Measurements from ENCODE around the gene CRYGD. TPM values are rescaled to one million over a fixed set of nuclear protein-coding genes. Genes with fewer than 3 reads are reported as not detected.
A peak's percentile ranks its signal among the peaks of the same experiment; 100 is the strongest.

The CRYGD gene
- total RNA-seq, 1 donor from 2014 or later, result not detected

- Histone ChIP-seq H3K4me2 (ENCODE audit: low read length) (no peak within 1 kb of the TSS), H3K9ac (ENCODE audit: low read length) (no peak within 1 kb of the TSS), H2AFZ (ENCODE audit: low read depth, low read length) (no peak within 1 kb of the TSS), H3K4me3 (ENCODE audit: insufficient read depth, low read depth, low read length) (no peak within 1 kb of the TSS), H3K27me3 (ENCODE audit: insufficient read depth, low read length) (peaks cover 11% of the 10 kb centered on the region), H3K4me1 (ENCODE audit: insufficient read depth, low read length) (no peaks in the 10 kb centered on the region), H3K36me3 (ENCODE audit: insufficient read depth, low read length) (no peaks in the 10 kb centered on the region), H3K79me2 (ENCODE audit: insufficient read depth, low read length) (no peaks in the 10 kb centered on the region), H3K9me3 (ENCODE audit: insufficient read depth, low read depth, low read length) (no peaks in the 10 kb centered on the region), H4K20me1 (ENCODE audit: insufficient read depth, low read length) (no peaks in the 10 kb centered on the region), H3K27ac (ENCODE audit: low read depth, low read length) (no peak within 1 kb of the TSS)
- DNase-seq (ENCODE audit: low read depth) (no peak), FAIRE-seq (no peak)
- Mint-ChIP-seq H3K4me3 (ENCODE audit: unreplicated experiment) (no peak within 1 kb of the TSS), H3K9me3 (ENCODE audit: unreplicated experiment) (peaks cover under 1% of the 10 kb centered on the region), H3K27ac (ENCODE audit: unreplicated experiment) (no peak within 1 kb of the TSS), H3K27me3 (ENCODE audit: low read depth, unreplicated experiment) (no peaks in the 10 kb centered on the region), H3K4me1 (ENCODE audit: low read depth, unreplicated experiment) (no peaks in the 10 kb centered on the region), H3K36me3 (ENCODE audit: low read depth, unreplicated experiment) (no peaks in the 10 kb centered on the region)
- no peak for TF ChIP-seq EZH2 (IDR thresholded peaks at IDR 0.05; ENCODE audit: insufficient read depth, low read length)
Measured at GRCh38 chr2:208163489-208163888, 39.2 kb upstream of the CRYGD start, which contains the start of gene CRYGA. Gene CRYGA, minus strand, starts transcription at chr2:208163589. Its CDS starts 33 bp downstream, at chr2:208163556.

- Histone ChIP-seq H3K4me3 (ENCODE audit: insufficient read depth, low read depth, low read length) (no peak overlapping the region), H3K9me3 (ENCODE audit: insufficient read depth, low read depth, low read length) (no peaks in the 10 kb centered on the region), H3K27me3 (ENCODE audit: insufficient read depth, low read length) (no peaks in the 10 kb centered on the region), H4K20me1 (ENCODE audit: insufficient read depth, low read length) (no peaks in the 10 kb centered on the region), H3K27ac (ENCODE audit: low read depth, low read length) (no peak overlapping the region), H3K79me2 (ENCODE audit: insufficient read depth, low read length) (no peaks in the 10 kb centered on the region), H3K9ac (ENCODE audit: low read length) (no peak overlapping the region), H3K4me1 (ENCODE audit: insufficient read depth, low read length) (no peaks in the 10 kb centered on the region), H3K4me2 (ENCODE audit: low read length) (no peak overlapping the region), H2AFZ (ENCODE audit: low read depth, low read length) (no peak overlapping the region), H3K36me3 (ENCODE audit: insufficient read depth, low read length) (no peaks in the 10 kb centered on the region)
- DNase-seq (ENCODE audit: low read depth), result no peak
- no peaks in the 10 kb centered on the region for H3K36me3 Mint-ChIP-seq (ENCODE audit: low read depth, unreplicated experiment)
- no peaks in the 10 kb centered on the region for H3K4me1 Mint-ChIP-seq (ENCODE audit: low read depth, unreplicated experiment)
- TF ChIP-seq EZH2 (IDR thresholded peaks at IDR 0.05; ENCODE audit: insufficient read depth, low read length), result no peak
- no peak for TF ChIP-seq CTCF (IDR thresholded peaks at IDR 0.05; ENCODE audit: insufficient read depth, low read depth, low read length)
- H3K9me3 Mint-ChIP-seq (ENCODE audit: unreplicated experiment), result peaks cover 3% of the 10 kb centered on the region
- FAIRE-seq, result no peak
- H3K4me3 Mint-ChIP-seq (ENCODE audit: unreplicated experiment), result no peak overlapping the region
- H3K27ac Mint-ChIP-seq (ENCODE audit: unreplicated experiment), result no peak overlapping the region
- H3K27me3 Mint-ChIP-seq (ENCODE audit: low read depth, unreplicated experiment), result no peaks in the 10 kb centered on the region
Measured at GRCh38 chr2:208156439-208156838, 32.1 kb upstream of the CRYGD start.

GRCh38 chr2:208153156-208153555 lies 28.8 kb upstream of the CRYGD start:
- Histone ChIP-seq H3K4me1 (ENCODE audit: insufficient read depth, low read length) (no peaks in the 10 kb centered on the region), H3K9me3 (ENCODE audit: insufficient read depth, low read depth, low read length) (no peaks in the 10 kb centered on the region), H3K4me3 (ENCODE audit: insufficient read depth, low read depth, low read length) (no peak overlapping the region), H3K36me3 (ENCODE audit: insufficient read depth, low read length) (no peaks in the 10 kb centered on the region), H3K79me2 (ENCODE audit: insufficient read depth, low read length) (no peaks in the 10 kb centered on the region), H3K27ac (ENCODE audit: low read depth, low read length) (no peak overlapping the region), H3K9ac (ENCODE audit: low read length) (no peak overlapping the region), H2AFZ (ENCODE audit: low read depth, low read length) (no peak overlapping the region), H3K27me3 (ENCODE audit: insufficient read depth, low read length) (no peaks in the 10 kb centered on the region), H3K4me2 (ENCODE audit: low read length) (no peak overlapping the region), H4K20me1 (ENCODE audit: insufficient read depth, low read length) (no peaks in the 10 kb centered on the region)
- H3K4me1 Mint-ChIP-seq (ENCODE audit: low read depth, unreplicated experiment), result no peaks in the 10 kb centered on the region
- H3K27me3 Mint-ChIP-seq (ENCODE audit: low read depth, unreplicated experiment), result no peaks in the 10 kb centered on the region
- TF ChIP-seq EZH2 (IDR thresholded peaks at IDR 0.05; ENCODE audit: insufficient read depth, low read length), result no peak
- no peak for TF ChIP-seq CTCF (IDR thresholded peaks at IDR 0.05; ENCODE audit: insufficient read depth, low read depth, low read length)
- no peak overlapping the region for H3K4me3 Mint-ChIP-seq (ENCODE audit: unreplicated experiment)
- H3K36me3 Mint-ChIP-seq (ENCODE audit: low read depth, unreplicated experiment), result no peaks in the 10 kb centered on the region
- peaks cover 5% of the 10 kb centered on the region for H3K9me3 Mint-ChIP-seq (ENCODE audit: unreplicated experiment)
- no peak for FAIRE-seq
- H3K27ac Mint-ChIP-seq (ENCODE audit: unreplicated experiment), result no peak overlapping the region
- peak; percentile 17 for DNase-seq (ENCODE audit: low read depth)

Data from astrocyte (in vitro differentiated cells and primary cell).